HG03103 (cell line): Measurements from ENCODE around the gene SCAF4.
A peak's percentile ranks its signal among the peaks of the same experiment; 100 is the strongest.
"Not testable (repeated sequence)": the region's sequence is repeated elsewhere in the genome, so short reads cannot be mapped to it uniquely, and the experiment has no call there.

Experiments
- ATAC-seq: cut with Tn5 transposase; IDR thresholded peaks from one replicate; pipeline ENCODE4 v1.9.1; 2021; ENCODE audit warnings: low read depth; ENCODE audit not compliant: unreplicated experiment

The SCAF4 gene

GRCh38 chr21:31731857-31732596 lies at the start of gene SCAF4:
Gene SCAF4 (minus strand): TSS chr21:31732118. CDS start chr21:31731692, 426 bp downstream.
- ATAC-seq: peak; percentile 67

DNA sequence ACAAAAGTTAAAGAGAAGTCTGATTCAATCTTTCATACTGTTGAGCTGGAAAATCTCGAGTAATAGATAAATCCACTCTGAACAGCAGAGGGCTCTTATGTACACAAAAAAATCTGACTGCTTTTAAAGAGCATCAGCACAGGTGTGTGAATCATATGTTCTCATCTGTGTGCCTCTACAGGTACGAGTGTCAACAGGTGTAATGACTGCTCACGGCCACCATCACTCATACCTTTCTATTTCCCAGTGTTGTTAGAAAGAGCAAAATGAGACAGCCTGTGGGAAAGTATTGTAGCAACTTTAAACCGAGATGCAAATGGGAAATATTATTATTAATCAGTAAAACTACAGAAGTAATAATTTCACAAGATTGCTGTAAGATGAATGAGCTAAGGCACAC lies 49.0 kb upstream of the SCAF4 start:
- no peak for ATAC-seq

GRCh38 chr21:31778546-31778945 lies 46.6 kb upstream of the SCAF4 start:
- no peak for ATAC-seq

GRCh38 chr21:31777857-31778256 lies 45.9 kb upstream of the SCAF4 start:
- ATAC-seq: no peak

GRCh38 chr21:31774031-31774430 lies 42.1 kb upstream of the SCAF4 start:
- ATAC-seq: no peak

- ATAC-seq: peak; percentile 85
These were observed 41.0 kb upstream of the SCAF4 start for GRCh38 chr21:31772674-31773555.

DNA sequence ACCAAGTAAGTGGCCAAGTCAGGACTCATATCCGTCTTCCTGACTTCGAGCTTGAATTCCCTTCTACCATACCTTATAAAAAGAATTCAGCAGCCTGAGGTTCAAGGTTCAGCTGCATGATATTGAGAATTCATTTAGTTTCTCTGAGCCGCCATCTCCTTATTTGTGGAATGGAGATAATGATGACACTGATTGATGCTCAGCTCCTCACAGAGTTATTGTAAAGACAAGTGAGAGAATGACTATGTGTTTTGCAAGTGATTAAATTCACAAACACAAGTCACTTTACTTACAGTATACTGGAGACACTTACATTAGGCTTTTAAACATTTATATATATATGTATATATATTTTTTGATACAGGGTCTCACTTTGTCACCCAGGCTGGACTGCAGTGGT lies 39.8 kb upstream of the SCAF4 start:
- ATAC-seq: no peak

DNA sequence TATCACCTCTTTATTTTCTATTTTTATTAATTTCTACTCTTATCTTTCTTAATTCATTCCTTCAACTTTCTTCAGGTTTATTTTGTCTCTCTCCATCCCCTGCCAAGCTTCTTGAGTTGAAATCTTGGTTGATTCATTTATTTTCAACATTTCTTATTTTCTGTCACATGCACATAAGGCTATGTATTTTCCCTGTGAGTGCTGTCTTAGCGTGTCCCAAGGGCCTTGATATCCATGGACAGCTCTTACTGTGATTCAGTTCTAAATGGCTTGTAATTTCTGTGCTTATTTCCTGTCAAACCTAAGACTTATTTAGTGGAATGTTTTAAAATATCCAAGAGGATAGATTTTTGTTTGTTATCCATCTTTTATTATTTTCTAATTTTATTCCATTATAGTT lies 36.8 kb upstream of the SCAF4 start:
- ATAC-seq: no peak

- no peak for ATAC-seq
These were observed 35.0 kb upstream of the SCAF4 start for GRCh38 chr21:31766899-31767298.

GRCh38 chr21:31765850-31766249 lies 33.9 kb upstream of the SCAF4 start:
- ATAC-seq: not testable (repeated sequence)

DNA sequence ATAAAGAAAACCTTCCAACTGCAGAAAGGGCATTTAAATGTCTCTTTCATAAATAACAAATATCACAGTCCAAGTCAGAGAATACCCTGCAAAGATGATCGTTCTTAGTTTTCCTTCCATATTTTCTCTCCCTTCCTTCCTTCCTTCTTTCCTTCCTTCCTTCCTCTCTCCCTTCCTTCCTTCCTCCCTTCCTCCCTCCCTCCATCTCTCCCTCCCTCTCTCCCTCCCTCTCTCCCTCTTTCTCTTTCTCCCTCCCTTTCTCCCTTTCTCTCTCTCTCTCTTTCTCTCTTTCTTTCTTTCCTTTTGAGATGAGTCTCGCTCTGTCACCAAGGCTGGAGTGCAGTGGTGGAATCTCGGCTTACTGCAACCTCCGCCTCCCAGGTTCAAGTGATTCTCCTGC lies 29.0 kb upstream of the SCAF4 start:
- ATAC-seq: no peak

- ATAC-seq: no peak
These were observed 24.9 kb upstream of the SCAF4 start for GRCh38 chr21:31756787-31757186.

- ATAC-seq: no peak
These were observed 23.1 kb upstream of the SCAF4 start for GRCh38 chr21:31755027-31755426.

- ATAC-seq: no peak
These were observed 22.7 kb upstream of the SCAF4 start for GRCh38 chr21:31754708-31754960.

DNA sequence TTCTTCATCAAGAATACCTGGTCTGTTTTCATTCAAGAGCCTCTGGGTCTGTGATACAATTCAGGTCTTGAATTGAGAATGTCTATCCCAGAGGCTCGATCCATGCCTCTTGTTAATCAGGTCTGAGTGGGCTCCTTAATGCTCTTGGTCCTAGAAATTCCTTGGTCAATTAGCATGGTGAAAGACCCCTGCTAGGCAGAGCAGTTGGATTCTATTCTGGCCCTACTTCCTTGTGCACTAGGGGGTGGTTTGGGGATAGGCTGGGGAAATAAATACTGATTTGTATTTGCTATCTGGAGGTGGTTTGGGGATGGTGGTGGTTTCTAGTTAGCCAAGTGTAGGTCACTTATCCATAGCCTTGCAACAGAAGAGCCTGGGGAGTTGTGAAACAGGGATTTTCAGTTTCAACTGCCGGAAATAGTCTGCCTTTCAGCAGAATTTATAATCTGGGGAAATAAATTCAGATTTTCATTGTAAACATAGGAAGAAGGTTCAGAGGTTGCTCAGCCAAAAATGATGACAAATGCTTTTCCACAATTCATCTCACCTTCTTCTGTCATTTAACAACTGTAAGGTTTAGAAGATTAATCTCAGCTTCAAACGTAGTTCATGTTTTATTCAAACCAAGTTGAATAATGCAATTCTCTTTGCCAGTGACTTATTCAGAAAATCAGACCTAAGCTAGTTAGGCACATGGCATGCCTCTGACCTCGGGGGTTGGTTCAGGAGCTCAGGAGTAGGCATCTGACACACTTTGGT lies 22.2 kb upstream of the SCAF4 start:
- no peak for ATAC-seq

GRCh38 chr21:31752967-31753366 lies 21.0 kb upstream of the SCAF4 start:
- ATAC-seq: no peak

- no peak for ATAC-seq
These were observed 20.4 kb upstream of the SCAF4 start for GRCh38 chr21:31752352-31752751.

DNA sequence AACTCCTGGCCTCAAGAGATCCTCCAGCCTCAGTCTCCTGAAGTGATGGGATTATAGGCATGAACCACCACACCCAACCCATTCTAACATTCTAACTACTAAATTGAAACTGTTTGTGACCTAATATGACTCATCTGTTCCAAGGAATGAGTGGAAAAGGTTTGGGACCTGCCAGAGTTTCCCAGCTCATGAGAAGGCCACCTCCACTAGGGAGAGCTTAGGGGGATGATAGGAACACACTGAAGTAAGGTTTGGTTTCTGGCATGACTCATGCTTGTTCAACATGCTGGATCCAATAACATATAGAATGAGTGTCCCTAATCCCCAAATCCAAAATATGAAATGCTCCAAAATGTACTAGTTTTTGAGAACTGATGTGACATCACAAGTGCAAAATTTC lies 18.9 kb upstream of the SCAF4 start:
- no peak for ATAC-seq

- ATAC-seq: no peak
These were observed 12.4 kb upstream of the SCAF4 start for GRCh38 chr21:31744182-31744800.

DNA sequence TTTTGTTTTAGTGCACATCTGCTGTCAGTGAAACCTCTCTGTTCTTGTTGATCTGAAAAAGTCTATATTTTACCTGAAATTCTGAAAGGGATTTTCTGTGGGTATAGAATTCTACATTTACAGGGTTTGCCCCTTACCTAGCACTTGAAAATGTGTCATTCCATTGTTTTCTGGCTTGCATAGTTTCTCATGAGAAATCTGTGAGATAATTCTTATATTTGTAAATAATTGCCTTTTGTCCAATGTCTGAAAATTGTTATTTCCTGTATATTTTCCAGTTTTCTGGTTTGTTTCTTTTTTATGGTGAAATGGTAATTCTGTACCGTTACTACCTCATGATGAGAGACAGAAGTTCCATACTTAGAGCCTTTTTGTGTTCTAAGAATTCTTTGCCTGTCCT lies 11.8 kb upstream of the SCAF4 start:
- no peak for ATAC-seq

- no peak for ATAC-seq
These were observed 9.2 kb upstream of the SCAF4 start for GRCh38 chr21:31741116-31741515.
